H9 (cell line): ENCODE data around the gene SKIC8. TPM values are rescaled to one million over a fixed set of nuclear protein-coding genes. Genes with fewer than 3 reads are reported as not detected.

Experiments used
- DNase-seq: peaks from one replicate; pipeline ENCODE4 v3.0.0-alpha.2; 2017
- H2AFZ ChIP-seq: one replicate; pipeline ENCODE4 v1.6.1; 2013; ENCODE audit warnings: mild to moderate bottlenecking, low read length, control low read depth, moderate library complexity
- H2AK5ac ChIP-seq: 2 replicates; pipeline ENCODE4 v1.6.1; 2013; ENCODE audit warnings: low read length, control low read depth, mixed read lengths; ENCODE audit not compliant: insufficient read length
- H2BK120ac ChIP-seq: one replicate; pipeline ENCODE4 v1.6.1; 2013; ENCODE audit warnings: low read depth, mild to moderate bottlenecking, low read length, control low read depth, inconsistent platforms; ENCODE audit not compliant: poor library complexity, severe bottlenecking
- H2BK12ac ChIP-seq: 2 replicates; pipeline ENCODE4 v1.6.1; 2013; ENCODE audit warnings: low read length, control low read depth, mixed read lengths, low read depth; ENCODE audit not compliant: insufficient read length
- H2BK15ac ChIP-seq: 2 replicates; pipeline ENCODE4 v1.6.1; 2013; ENCODE audit warnings: low read depth, low read length, control low read depth
- H2BK20ac ChIP-seq: one replicate; pipeline ENCODE4 v1.6.1; 2013; ENCODE audit warnings: low read depth, mild to moderate bottlenecking, low read length, control low read depth, inconsistent platforms; ENCODE audit not compliant: poor library complexity, severe bottlenecking
- H2BK5ac ChIP-seq: 2 replicates; pipeline ENCODE4 v1.6.1; 2013; ENCODE audit warnings: low read length, control low read depth, mixed read lengths; ENCODE audit not compliant: insufficient read length
- H3K14ac ChIP-seq: 2 replicates; pipeline ENCODE4 v1.6.1; 2013; ENCODE audit warnings: low read length, control low read depth; ENCODE audit not compliant: insufficient read depth
- H3K18ac ChIP-seq: 2 replicates; pipeline ENCODE4 v1.6.1; 2013; ENCODE audit warnings: low read depth, mild to moderate bottlenecking, mixed read lengths, low read length, control low read depth; ENCODE audit not compliant: insufficient read length
- H3K23ac ChIP-seq: 2 replicates; pipeline ENCODE4 v1.6.1; 2013; ENCODE audit warnings: low read length, control low read depth, mixed read lengths, low read depth; ENCODE audit not compliant: insufficient read length
- H3K23me2 ChIP-seq: 2 replicates; pipeline ENCODE4 v1.6.1; 2013; ENCODE audit warnings: low read depth, mild to moderate bottlenecking, mixed read lengths, low read length, control low read depth; ENCODE audit not compliant: insufficient read length, poor library complexity, severe bottlenecking
- H3K27ac ChIP-seq: 2 replicates; pipeline ENCODE4 v1.5.1; 2013; ENCODE audit warnings: low read length, control low read depth, mixed read lengths, low read depth; ENCODE audit not compliant: insufficient read length
- H3K27me3 ChIP-seq: 2 replicates; pipeline ENCODE4 v1.6.1; 2013; ENCODE audit warnings: low read length, control low read depth, inconsistent platforms; ENCODE audit not compliant: insufficient read depth
- H3K4ac ChIP-seq: 2 replicates; pipeline ENCODE4 v1.6.1; 2013; ENCODE audit warnings: low read depth, mild to moderate bottlenecking, control low read depth, inconsistent platforms, low read length, moderate library complexity
- H3K4me1 ChIP-seq: 2 replicates; pipeline ENCODE4 v1.6.1; 2013; ENCODE audit warnings: low read length, control low read depth, inconsistent platforms; ENCODE audit not compliant: insufficient read depth
- H3K4me2 ChIP-seq: 2 replicates; pipeline ENCODE4 v1.6.1; 2013; ENCODE audit warnings: low read length, control low read depth, mixed read lengths; ENCODE audit not compliant: insufficient read length, insufficient read depth
- H3K56ac ChIP-seq: 2 replicates; pipeline ENCODE4 v1.6.1; 2013; ENCODE audit warnings: low read depth, mild to moderate bottlenecking, mixed read lengths, low read length, control low read depth; ENCODE audit not compliant: insufficient read length
- H3K79me1 ChIP-seq: 2 replicates; pipeline ENCODE4 v1.6.1; 2013; ENCODE audit warnings: low read depth, mild to moderate bottlenecking, moderate library complexity, low read length, control low read depth, inconsistent platforms; ENCODE audit not compliant: insufficient read depth, poor library complexity, severe bottlenecking
- H3K79me2 ChIP-seq: 2 replicates; pipeline ENCODE4 v1.6.1; 2013; ENCODE audit warnings: low read length, control low read depth, inconsistent platforms; ENCODE audit not compliant: insufficient read depth
- H3K9ac ChIP-seq: 2 replicates; pipeline ENCODE4 v1.6.1; 2013; ENCODE audit warnings: low read length, control low read depth, mixed read lengths; ENCODE audit not compliant: insufficient read length; ENCODE audit errors: extremely low read depth
- H3K9me3 ChIP-seq: one replicate; pipeline ENCODE4 v1.6.1; 2013; ENCODE audit warnings: low read depth, low read length, inconsistent platforms; ENCODE audit not compliant: control insufficient read depth
- H3T11ph ChIP-seq: one replicate; pipeline ENCODE4 v1.6.1; 2013; ENCODE audit warnings: mild to moderate bottlenecking, low read length, control low read depth, inconsistent platforms
- H4K20me1 ChIP-seq: one replicate; pipeline ENCODE4 v1.6.1; 2013; ENCODE audit not compliant: control insufficient read depth, insufficient read length, insufficient read depth
- H4K5ac ChIP-seq: 2 replicates; pipeline ENCODE4 v1.6.1; 2013; ENCODE audit warnings: low read depth, mild to moderate bottlenecking, mixed read lengths, low read length, control low read depth; ENCODE audit not compliant: insufficient read length
- H4K8ac ChIP-seq: replicated peaks from 2 replicates; pipeline ENCODE4 v1.6.1; 2013; ENCODE audit warnings: low read length, control low read depth, mixed read lengths, low read depth; ENCODE audit not compliant: insufficient read length
- H4K91ac ChIP-seq: 2 replicates; pipeline ENCODE4 v1.6.1; 2013; ENCODE audit warnings: low read depth, mild to moderate bottlenecking, moderate library complexity, mixed read lengths, low read length, control low read depth; ENCODE audit not compliant: insufficient read length
- H3K27ac Mint-ChIP-seq, 3 experiments: 2 replicates in 2 of 3; 3 replicates in 1 of 3; pipeline ENCODE4 v1.8.0; 2020 to 2021; ENCODE audit warnings: mixed read lengths in 3 of 3, mild to moderate bottlenecking in 1 of 3, moderate library complexity in 1 of 3
- H3K27me3 Mint-ChIP-seq: 2 replicates; pipeline ENCODE4 v1.8.0; 2021; ENCODE audit warnings: low read depth, mild to moderate bottlenecking, moderate library complexity, mixed read lengths
- H3K36me3 Mint-ChIP-seq, 3 experiments: 2 replicates in 2 of 3; 3 replicates in 1 of 3; pipeline ENCODE4 v1.8.0; 2020 to 2021; ENCODE audit warnings: low read depth in 3 of 3, mixed read lengths in 3 of 3; ENCODE audit not compliant: insufficient read depth in 1 of 3
- H3K4me1 Mint-ChIP-seq, 2 experiments: 2 replicates each; pipeline ENCODE4 v1.8.0; 2020; ENCODE audit warnings: mixed read lengths in 2 of 2
- H3K4me3 Mint-ChIP-seq, 2 experiments: 2 replicates in 1 of 2; 3 replicates in 1 of 2; pipeline ENCODE4 v1.8.0; 2020 to 2021; ENCODE audit warnings: mild to moderate bottlenecking in 2 of 2, mixed read lengths in 2 of 2, moderate library complexity in 1 of 2
- H3K9me3 Mint-ChIP-seq, 2 experiments: 2 replicates in 1 of 2; 3 replicates in 1 of 2; pipeline ENCODE4 v1.8.0; 2020; ENCODE audit warnings: mild to moderate bottlenecking in 2 of 2, mixed read lengths in 2 of 2, moderate library complexity in 1 of 2
- WGBS: extraction: QIAGEN DNeasy Blood & Tissue Kit; methylation state at CpG from one replicate; pipeline ENCODE4 v1.1.7; 2013; ENCODE audit warnings: missing lambda C conversion rate, low lambda C conversion rate, mixed read lengths; ENCODE audit not compliant: insufficient read length; ENCODE audit errors: extremely low coverage; 5-methylcytosine and 5-hydroxymethylcytosine counted together
- total RNA-seq: library from RNA; stranded (reverse); gene quantifications from 2 replicates; pipeline ENCODE4 v1.2.1, GENCODE V29; 2021
- TF ChIP-seq, protein P1 (sequence below): fragments of 200-600 bp; sonication (generic); conservative IDR thresholded peaks from 3 replicates; pipeline ENCODE4 v1.8.0; 2021; ENCODE audit warnings: antibody characterized with exemption, mild to moderate bottlenecking

The SKIC8 gene
- total RNA-seq, 1 experiment from 2014 or later: 45.6 TPM

GRCh38 chr15:78322243-78322642, 22.8 kb upstream of the SKIC8 start:
- no CpG with 5 or more reads among the region's 15 CpGs for WGBS
- peak overlapping the region; percentile 66 for H3K14ac ChIP-seq
- peaks cover 2% of the 10 kb centered on the region for H3K27me3 Mint-ChIP-seq
- H3K9ac ChIP-seq: no peak overlapping the region
- peak overlapping the region; percentile 41 for H4K5ac ChIP-seq
- DNase-seq: peak; percentile 50
- H3T11ph ChIP-seq: no peak overlapping the region
- H4K8ac ChIP-seq: peak overlapping the region; percentile 61
- no peak overlapping the region for H3K56ac ChIP-seq
- H3K23me2 ChIP-seq: no peaks in the 10 kb centered on the region
- no peak overlapping the region for H3K4ac ChIP-seq
- H4K20me1 ChIP-seq: no peaks in the 10 kb centered on the region
- no peak overlapping the region for H3K27ac ChIP-seq
- no peaks in the 10 kb centered on the region; a peak in 1 of 5 replicates for H3K9me3 Mint-ChIP-seq
- no peaks in the 10 kb centered on the region for H3K9me3 ChIP-seq
- no peak overlapping the region for H4K91ac ChIP-seq
- H3K4me1 Mint-ChIP-seq: peaks cover 27 to 46% of the 10 kb centered on the region in 2 experiments
- TF ChIP-seq, protein P1, sequence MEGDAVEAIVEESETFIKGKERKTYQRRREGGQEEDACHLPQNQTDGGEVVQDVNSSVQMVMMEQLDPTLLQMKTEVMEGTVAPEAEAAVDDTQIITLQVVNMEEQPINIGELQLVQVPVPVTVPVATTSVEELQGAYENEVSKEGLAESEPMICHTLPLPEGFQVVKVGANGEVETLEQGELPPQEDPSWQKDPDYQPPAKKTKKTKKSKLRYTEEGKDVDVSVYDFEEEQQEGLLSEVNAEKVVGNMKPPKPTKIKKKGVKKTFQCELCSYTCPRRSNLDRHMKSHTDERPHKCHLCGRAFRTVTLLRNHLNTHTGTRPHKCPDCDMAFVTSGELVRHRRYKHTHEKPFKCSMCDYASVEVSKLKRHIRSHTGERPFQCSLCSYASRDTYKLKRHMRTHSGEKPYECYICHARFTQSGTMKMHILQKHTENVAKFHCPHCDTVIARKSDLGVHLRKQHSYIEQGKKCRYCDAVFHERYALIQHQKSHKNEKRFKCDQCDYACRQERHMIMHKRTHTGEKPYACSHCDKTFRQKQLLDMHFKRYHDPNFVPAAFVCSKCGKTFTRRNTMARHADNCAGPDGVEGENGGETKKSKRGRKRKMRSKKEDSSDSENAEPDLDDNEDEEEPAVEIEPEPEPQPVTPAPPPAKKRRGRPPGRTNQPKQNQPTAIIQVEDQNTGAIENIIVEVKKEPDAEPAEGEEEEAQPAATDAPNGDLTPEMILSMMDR: no peak
- H3K27me3 ChIP-seq: no peaks in the 10 kb centered on the region
- H2BK5ac ChIP-seq: no peak overlapping the region
- no peak overlapping the region for H2BK120ac ChIP-seq
- H3K4me2 ChIP-seq: no peak overlapping the region
- H2BK20ac ChIP-seq: no peak overlapping the region
- no peak overlapping the region for H2AFZ ChIP-seq
- peak overlapping the region in 1 of 2 experiments; percentile 37; a peak in 3 of 5 replicates for H3K4me3 Mint-ChIP-seq
- no peak overlapping the region for H3K23ac ChIP-seq
- no peak overlapping the region for H2BK15ac ChIP-seq
- H2BK12ac ChIP-seq: no peak overlapping the region
- peak overlapping the region; percentile 33 to 95 (median 93); a peak in 5 of 7 replicates for H3K27ac Mint-ChIP-seq
- H3K79me2 ChIP-seq: no peaks in the 10 kb centered on the region
- H2AK5ac ChIP-seq: no peak overlapping the region
- no peaks in the 10 kb centered on the region for H3K36me3 Mint-ChIP-seq
- no peaks in the 10 kb centered on the region for H3K79me1 ChIP-seq
- H3K4me1 ChIP-seq: peaks cover 7% of the 10 kb centered on the region; the same call in 1 of the 2 replicates
- H3K18ac ChIP-seq: peak overlapping the region; percentile 89
